ENCODE data around the gene CNGB1. TPM values are rescaled to one million over a fixed set of nuclear protein-coding genes. Genes with fewer than 3 reads are reported as not detected.
"Not testable (repeated sequence)": the region's sequence is repeated elsewhere in the genome, so short reads cannot be mapped to it uniquely, and the experiment has no call there.

CNGB1 gene
- not detected for total RNA-seq

DNA sequence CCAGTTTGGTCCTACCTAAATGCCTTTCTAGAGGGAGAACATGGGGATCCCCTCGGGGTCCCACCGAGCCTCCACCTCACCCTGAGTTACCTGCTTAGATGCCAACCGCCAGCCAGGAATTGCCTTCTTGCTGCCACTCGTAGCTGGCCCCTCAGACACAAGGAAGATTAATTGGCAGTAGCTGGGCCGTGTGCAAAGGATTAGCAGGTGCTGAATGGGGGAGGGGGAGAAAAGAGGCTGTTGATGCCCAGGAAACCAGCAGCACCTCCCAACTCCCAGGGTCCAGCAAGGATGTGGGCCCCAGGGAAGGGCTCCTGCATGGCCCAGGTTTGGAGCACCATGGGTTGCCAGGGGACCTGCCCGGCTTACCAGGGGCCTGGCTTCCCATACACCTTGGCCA, at the start of gene CNGB1:
CNGB1 (minus strand) TSS at position 159 of the 400 bp plus-strand sequence. CDS start 3,842 bp downstream, outside the sequence.
- ChIA-PET POLR2A (no interaction called here), CTCF (no interaction called here)
- Mint-ChIP-seq H3K36me3 (ENCODE audit: low read depth) (no peaks in the 10 kb centered on the region), H3K4me3 (no peak within 1 kb of the TSS), H3K27me3 (peaks cover 9% of the 10 kb centered on the region), H3K9me3 (no peaks in the 10 kb centered on the region), H3K4me1 (no peaks in the 10 kb centered on the region), H3K27ac (no peak within 1 kb of the TSS)
- DNase-seq: no peak

DNA sequence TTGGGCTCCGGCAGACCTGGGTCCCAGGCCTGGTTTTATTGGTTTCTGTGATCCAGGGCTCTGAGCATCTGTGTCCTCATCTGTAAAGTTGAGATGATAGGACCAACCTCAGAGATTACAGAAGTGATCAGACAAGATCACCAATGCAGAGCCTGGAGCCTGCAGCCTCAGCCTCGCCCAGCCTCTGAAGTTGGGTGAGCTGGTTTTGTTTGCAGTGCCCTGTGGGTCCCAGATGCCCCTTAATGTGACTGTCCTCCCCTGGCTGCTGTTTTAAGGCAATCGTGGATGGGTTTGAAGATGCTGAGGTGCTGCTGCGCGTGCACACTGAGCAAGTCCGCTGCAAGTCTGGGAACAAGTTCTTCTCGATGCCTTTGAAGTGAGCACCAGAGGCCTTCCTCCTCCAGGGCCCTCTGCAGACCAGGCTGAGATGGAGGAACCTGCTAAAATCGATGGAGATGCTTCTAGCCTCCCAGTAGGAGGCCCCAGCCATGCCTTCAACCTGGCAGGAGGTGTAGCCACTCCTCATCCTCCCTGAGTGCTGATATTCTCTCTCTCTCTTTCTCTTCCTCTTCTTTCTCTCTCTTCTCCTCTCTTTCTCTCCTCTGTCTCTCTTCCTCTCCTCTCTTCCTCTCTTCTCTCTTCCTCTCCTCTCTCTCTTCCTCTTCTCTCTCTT, 49.1 kb upstream of the CNGB1 start:
- no peaks in the 10 kb centered on the region for H3K9me3 Mint-ChIP-seq
- H3K27ac Mint-ChIP-seq: peak overlapping the region; percentile 64
- no peak for DNase-seq
- ChIA-PET CTCF (interaction anchor here (1.0 kb wide), 1 partner anchor 101 kb away, joined by 3 read pairs; no protein-coding TSS in a partner anchor), POLR2A (no interaction called here)
- H3K36me3 Mint-ChIP-seq (ENCODE audit: low read depth): peaks cover 7% of the 10 kb centered on the region
- no peak overlapping the region for H3K4me3 Mint-ChIP-seq
- peaks cover 4% of the 10 kb centered on the region for H3K27me3 Mint-ChIP-seq
- peaks cover 19% of the 10 kb centered on the region for H3K4me1 Mint-ChIP-seq

DNA sequence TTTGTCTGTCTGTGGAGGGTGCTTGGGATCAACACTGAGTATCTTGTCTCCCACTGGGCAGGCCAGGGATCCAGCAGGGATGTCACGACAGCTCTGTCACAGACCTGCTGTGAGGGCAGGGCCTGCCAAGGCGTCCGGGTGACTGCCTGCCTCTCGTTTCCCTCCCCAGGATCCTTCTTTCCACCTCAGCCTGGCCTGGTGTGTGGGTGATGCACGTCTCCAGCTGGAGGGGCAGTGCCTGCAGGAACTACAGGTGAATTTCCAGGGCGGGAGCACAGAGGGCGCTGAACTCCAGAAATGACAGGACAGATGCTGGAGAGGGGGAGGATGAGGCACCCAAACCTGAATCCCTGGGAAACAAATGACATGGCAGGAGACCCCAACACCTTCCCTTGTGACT, 47.9 kb upstream of the CNGB1 start:
- Mint-ChIP-seq H3K27me3 (no peaks in the 10 kb centered on the region), H3K27ac (no peak overlapping the region), H3K9me3 (no peaks in the 10 kb centered on the region), H3K4me1 (peaks cover 12% of the 10 kb centered on the region), H3K36me3 (ENCODE audit: low read depth) (peaks cover 7% of the 10 kb centered on the region), H3K4me3 (no peak overlapping the region)
- POLR2A ChIA-PET: no interaction called here
- no peak for DNase-seq
- CTCF ChIA-PET: no interaction called here

DNA sequence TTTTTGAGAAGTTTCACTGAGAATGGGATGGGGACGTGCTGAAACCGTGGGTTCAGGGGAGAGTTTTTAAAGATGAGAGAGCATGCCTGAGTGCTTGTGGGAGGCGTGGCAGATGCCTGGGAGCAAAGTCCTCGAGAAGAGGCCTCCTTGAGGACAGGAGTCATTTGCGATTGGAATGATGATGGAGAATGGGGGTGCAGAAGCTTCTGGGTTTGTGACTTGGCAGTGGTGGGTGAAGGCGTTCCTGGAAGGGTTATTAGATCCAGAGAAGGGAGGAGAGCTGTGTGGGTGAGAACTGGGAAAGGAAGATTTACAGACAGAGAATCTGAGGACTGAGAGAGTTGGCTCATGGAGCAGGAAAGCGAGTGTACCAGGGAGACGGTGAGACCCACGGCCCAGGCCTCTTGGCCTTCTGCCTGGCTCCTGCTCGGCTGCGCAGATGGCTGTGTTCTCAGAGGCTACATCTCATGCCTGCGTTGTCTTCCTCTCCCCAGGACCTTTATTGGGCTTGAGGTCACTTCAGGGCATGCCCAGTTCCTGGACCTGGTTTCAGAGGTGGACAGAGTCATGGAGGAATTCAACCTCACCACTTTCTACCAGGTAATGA, 46.0 kb upstream of the CNGB1 start:
- Mint-ChIP-seq H3K27ac (no peak overlapping the region), H3K9me3 (no peaks in the 10 kb centered on the region), H3K36me3 (ENCODE audit: low read depth) (peaks cover 9% of the 10 kb centered on the region), H3K4me3 (no peak overlapping the region), H3K4me1 (peaks cover 9% of the 10 kb centered on the region), H3K27me3 (no peaks in the 10 kb centered on the region)
- no peak for DNase-seq
- ChIA-PET POLR2A (no interaction called here), CTCF (no interaction called here)

GRCh38 chr16:58013201-58013956, 42.5 kb upstream of the CNGB1 start:
- no peak overlapping the region for H3K4me3 Mint-ChIP-seq
- POLR2A ChIA-PET: interaction anchor here (1.0 kb wide), 1 partner anchor 10 kb away, joined by 3 read pairs; no protein-coding TSS in a partner anchor

GRCh38 chr16:58012481-58012880, 41.6 kb upstream of the CNGB1 start:
- H3K27me3 Mint-ChIP-seq: no peaks in the 10 kb centered on the region
- no peak overlapping the region for H3K4me3 Mint-ChIP-seq
- H3K4me1 Mint-ChIP-seq: no peaks in the 10 kb centered on the region
- H3K9me3 Mint-ChIP-seq: no peaks in the 10 kb centered on the region
- CTCF ChIA-PET: interaction anchor here (1.3 kb wide), 1 partner anchor 113 kb away, joined by 3 read pairs; no protein-coding TSS in a partner anchor
- POLR2A ChIA-PET: interaction anchor here (1.0 kb wide), 1 partner anchor 11 kb away, joined by 3 read pairs; no protein-coding TSS in a partner anchor
- DNase-seq: no peak
- peaks cover 21% of the 10 kb centered on the region for H3K36me3 Mint-ChIP-seq (ENCODE audit: low read depth)
- no peak overlapping the region for H3K27ac Mint-ChIP-seq

More at GRCh38 chr16:58013201-58013956, 42.5 kb upstream of the CNGB1 start:
- no peak overlapping the region for H3K27ac Mint-ChIP-seq
- no peak for DNase-seq
- H3K36me3 Mint-ChIP-seq (ENCODE audit: low read depth): peaks cover 21% of the 10 kb centered on the region
- no peaks in the 10 kb centered on the region for H3K4me1 Mint-ChIP-seq
- CTCF ChIA-PET: interaction anchor here (1.1 to 1.3 kb wide), 3 partner anchors 10 to 114 kb away, joined by 3 to 4 read pairs (median 3); no protein-coding TSS in a partner anchor
- no peaks in the 10 kb centered on the region for H3K27me3 Mint-ChIP-seq
- no peaks in the 10 kb centered on the region for H3K9me3 Mint-ChIP-seq

GRCh38 chr16:58011652-58012051, 40.7 kb upstream of the CNGB1 start:
- DNase-seq: no peak
- ChIA-PET CTCF (no interaction called here), POLR2A (no interaction called here)
- H3K27me3 Mint-ChIP-seq: no peaks in the 10 kb centered on the region
- H3K36me3 Mint-ChIP-seq (ENCODE audit: low read depth): peaks cover 28% of the 10 kb centered on the region
- peaks cover 2% of the 10 kb centered on the region for H3K9me3 Mint-ChIP-seq
- H3K27ac Mint-ChIP-seq: no peak overlapping the region
- H3K4me1 Mint-ChIP-seq: no peaks in the 10 kb centered on the region
- H3K4me3 Mint-ChIP-seq: no peak overlapping the region

- no peak for DNase-seq
- Mint-ChIP-seq H3K9me3 (peaks cover 2% of the 10 kb centered on the region), H3K36me3 (ENCODE audit: low read depth) (peaks cover 35% of the 10 kb centered on the region), H3K4me1 (no peaks in the 10 kb centered on the region), H3K27me3 (no peaks in the 10 kb centered on the region), H3K27ac (no peak overlapping the region), H3K4me3 (no peak overlapping the region)
- CTCF ChIA-PET: interaction anchor here (1.0 kb wide), 1 partner anchor 87 kb away, joined by 3 read pairs; no protein-coding TSS in a partner anchor
- POLR2A ChIA-PET: no interaction called here
These were observed 40.0 kb upstream of the CNGB1 start for GRCh38 chr16:58010886-58011285.

DNA sequence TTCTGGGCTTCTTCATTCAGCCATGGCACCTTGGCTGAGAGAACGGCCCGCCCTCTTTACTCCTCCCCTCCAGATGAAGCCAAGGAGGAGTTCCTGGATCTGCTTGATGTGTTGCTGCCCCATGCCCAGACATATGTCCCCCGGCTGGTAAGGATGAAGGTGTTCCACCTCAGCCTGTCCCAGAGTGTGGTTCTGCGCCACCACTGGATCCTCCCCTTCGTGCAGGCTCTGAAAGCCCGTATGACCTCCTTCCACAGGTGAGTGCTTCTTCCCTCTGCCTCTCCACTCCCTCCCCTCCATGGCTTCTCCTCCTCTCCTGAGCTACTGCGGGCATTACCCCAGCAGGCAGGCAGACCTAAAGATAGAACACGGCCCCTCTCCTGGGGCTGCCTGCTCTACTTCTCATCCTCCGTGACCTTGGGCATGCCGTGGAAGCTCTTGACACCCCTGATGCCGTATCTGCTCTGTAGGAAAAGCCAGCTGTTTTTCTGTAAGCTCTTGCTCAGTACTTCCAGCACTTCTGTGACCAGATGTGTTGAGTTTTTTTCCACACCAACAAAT, 39.0 kb upstream of the CNGB1 start:
- CTCF ChIA-PET: interaction anchor here (0.6 to 1.0 kb wide), 2 partner anchors 73 to 88 kb away, joined by 3 to 6 read pairs; no protein-coding TSS in a partner anchor
- H3K4me3 Mint-ChIP-seq: no peak overlapping the region
- no peaks in the 10 kb centered on the region for H3K27me3 Mint-ChIP-seq
- peaks cover 37% of the 10 kb centered on the region for H3K36me3 Mint-ChIP-seq (ENCODE audit: low read depth)
- peaks cover 2% of the 10 kb centered on the region for H3K9me3 Mint-ChIP-seq
- no peak for DNase-seq
- peaks cover 2% of the 10 kb centered on the region for H3K4me1 Mint-ChIP-seq
- POLR2A ChIA-PET: no interaction called here
- no peak overlapping the region for H3K27ac Mint-ChIP-seq

DNA sequence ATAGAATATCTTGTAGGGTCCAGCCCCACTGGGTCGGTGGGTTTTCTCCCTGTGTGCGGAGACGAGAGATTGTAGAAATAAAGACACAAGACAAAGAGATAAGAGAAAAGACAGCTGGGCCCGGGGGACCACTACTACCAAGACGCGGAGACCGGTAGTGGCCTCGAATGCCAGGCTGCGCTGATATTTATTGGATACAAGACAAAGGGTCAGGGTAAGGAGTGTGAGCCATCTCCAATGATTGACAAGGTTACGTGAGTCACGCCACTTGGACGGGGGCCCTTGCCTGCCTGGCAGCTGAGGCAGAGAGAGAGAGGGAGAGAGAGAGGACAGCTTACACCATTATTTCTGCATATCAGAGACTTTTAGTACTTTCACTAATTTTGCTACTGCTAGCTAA, 33.8 kb upstream of the CNGB1 start:
- H3K36me3 Mint-ChIP-seq (ENCODE audit: low read depth): peaks cover 41% of the 10 kb centered on the region
- H3K27ac Mint-ChIP-seq, POLR2A ChIA-PET, H3K27me3 Mint-ChIP-seq, H3K9me3 Mint-ChIP-seq, DNase-seq, H3K4me3 Mint-ChIP-seq: not testable (repeated sequence)
- H3K4me1 Mint-ChIP-seq: peaks cover 29% of the 10 kb centered on the region
- CTCF ChIA-PET: interaction anchor here (8.0 kb wide), 1 partner anchor 106 kb away, joined by 46 read pairs; no protein-coding TSS in a partner anchor

DNA sequence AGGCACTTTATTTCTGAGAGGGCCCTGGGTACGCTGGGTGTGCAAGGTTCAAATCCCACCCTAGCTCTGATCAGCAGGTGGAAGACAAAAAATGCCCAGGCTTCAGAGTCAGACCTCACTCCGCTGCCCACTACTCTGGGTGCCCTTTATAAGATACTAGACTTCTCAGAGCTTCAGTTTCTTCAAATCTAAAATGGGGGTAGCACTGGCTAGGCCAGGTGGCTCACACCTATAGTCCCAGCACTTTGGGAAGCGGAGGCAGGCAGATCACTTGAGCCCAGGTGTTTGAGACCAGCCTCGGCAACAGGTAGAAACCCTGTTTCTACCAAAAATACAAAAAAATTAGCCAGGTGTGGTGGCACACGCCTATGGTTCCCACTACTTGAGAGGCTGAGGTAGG, 32.0 kb upstream of the CNGB1 start:
- peaks cover 45% of the 10 kb centered on the region for H3K4me1 Mint-ChIP-seq
- peaks cover 46% of the 10 kb centered on the region for H3K36me3 Mint-ChIP-seq (ENCODE audit: low read depth)
- H3K9me3 Mint-ChIP-seq: peaks cover 2% of the 10 kb centered on the region
- no peak overlapping the region for H3K4me3 Mint-ChIP-seq
- POLR2A ChIA-PET: no interaction called here
- CTCF ChIA-PET: interaction anchor here (1.1 to 8.0 kb wide), 3 partner anchors 26 to 427 kb away, joined by 3 to 46 read pairs (median 3); no protein-coding TSS in a partner anchor
- H3K27ac Mint-ChIP-seq: no peak overlapping the region
- H3K27me3 Mint-ChIP-seq: no peaks in the 10 kb centered on the region
- no peak for DNase-seq

GRCh38 chr16:58002416-58002800, 31.5 kb upstream of the CNGB1 start:
- Mint-ChIP-seq H3K36me3 (ENCODE audit: low read depth) (peaks cover 51% of the 10 kb centered on the region), H3K27ac (no peak overlapping the region), H3K27me3 (no peaks in the 10 kb centered on the region), H3K4me3 (peak overlapping the region; percentile 30), H3K9me3 (peaks cover 2% of the 10 kb centered on the region), H3K4me1 (peaks cover 50% of the 10 kb centered on the region)
- ChIA-PET POLR2A (interaction anchor here (1.1 kb wide), 1 partner anchor 15 kb away, joined by 3 read pairs; no protein-coding TSS in a partner anchor), CTCF (interaction anchor here (1.1 to 8.0 kb wide), 4 partner anchors 26 to 426 kb away, joined by 3 to 46 read pairs (median 3); partner anchors contain the start of gene CFAP20)
- no peak for DNase-seq
